NCI-H748 treated with DMSO at 0.1 percent for 48 hours (cell line): Measurements from ENCODE around the gene EPSTI1.
"Not testable (repeated sequence)": the region's sequence is repeated elsewhere in the genome, so short reads cannot be mapped to it uniquely, and the experiment has no call there.

Experiments
- DNase-seq: peaks from one replicate; lab custom pipeline; 2025; lab: John Stamatoyannopoulos, UW

Gene EPSTI1

GRCh38 chr13:42894765-42895243 is 97.2 kb downstream of the EPSTI1 start:
- DNase-seq, result peak; percentile 59

GRCh38 chr13:42893214-42893671 is 98.8 kb downstream of the EPSTI1 start:
- no peak for DNase-seq

GRCh38 chr13:42892760-42893159 is 99.3 kb downstream of the EPSTI1 start:
- DNase-seq, result no peak

GRCh38 chr13:42891591-42891990 is 100.5 kb downstream of the EPSTI1 start:
- DNase-seq, result no peak

GRCh38 chr13:42885325-42885724 is 106.7 kb downstream of the EPSTI1 start:
- DNase-seq, result no peak

- DNase-seq, result peak; percentile 28
These were observed 108.1 kb downstream of the EPSTI1 start for GRCh38 chr13:42883771-42884467.

- DNase-seq, result no peak
These were observed 108.9 kb downstream of the EPSTI1 start for GRCh38 chr13:42883142-42883541.

GRCh38 chr13:42880056-42880605 is 111.9 kb downstream of the EPSTI1 start:
- DNase-seq, result no peak

- DNase-seq, result no peak
These were observed 113.3 kb downstream of the EPSTI1 start for GRCh38 chr13:42878721-42879120.

- no peak for DNase-seq
These were observed 115.0 kb downstream of the EPSTI1 start for GRCh38 chr13:42876887-42877545.

- no peak for DNase-seq
These were observed 115.7 kb downstream of the EPSTI1 start for GRCh38 chr13:42876270-42876714.

GRCh38 chr13:42875475-42876269 is 116.4 kb downstream of the EPSTI1 start:
- no peak for DNase-seq

GRCh38 chr13:42874221-42874620 is 117.8 kb downstream of the EPSTI1 start:
- no peak for DNase-seq

- no peak for DNase-seq
These were observed 119.0 kb downstream of the EPSTI1 start for GRCh38 chr13:42873081-42873480.

- no peak for DNase-seq
These were observed 124.8 kb downstream of the EPSTI1 start for GRCh38 chr13:42867232-42867631.

GRCh38 chr13:42865768-42866102 is 126.3 kb downstream of the EPSTI1 start:
- no peak for DNase-seq

GRCh38 chr13:42864952-42865767 is 126.9 kb downstream of the EPSTI1 start:
- DNase-seq, result no peak

- not testable (repeated sequence) for DNase-seq
These were observed 129.7 kb downstream of the EPSTI1 start for GRCh38 chr13:42862370-42862769.

- no peak for DNase-seq
These were observed 131.6 kb downstream of the EPSTI1 start for GRCh38 chr13:42860485-42860884.

- DNase-seq, result peak; percentile 73
These were observed 132.3 kb downstream of the EPSTI1 start for GRCh38 chr13:42859760-42860159.

GRCh38 chr13:42855410-42855809 is 136.6 kb downstream of the EPSTI1 start:
- no peak for DNase-seq
